Measurements from ENCODE around the gene PTPRE. TPM values are rescaled to one million over a fixed set of nuclear protein-coding genes. Genes with fewer than 3 reads are reported as not detected.

PTPRE gene
- total RNA-seq, 2 experiments from 2014 or later = 19.9 to 22.3 TPM

GRCh38 chr10:127978481-127978880, 71.6 kb downstream of the PTPRE start:
- DNase-seq = no peak
- ChIA-PET CTCF (interaction anchor here (1.0 to 1.1 kb wide), 2 partner anchors 66 to 72 kb away, joined by 3 read pairs; no protein-coding TSS in a partner anchor), POLR2A (no interaction called here)
- Mint-ChIP-seq H3K9me3 (peaks cover 7% of the 10 kb centered on the region), H3K27me3 (peaks cover 29% of the 10 kb centered on the region), H3K27ac (no peak overlapping the region), H3K4me1 (ENCODE audit: low read depth) (peaks cover 6% of the 10 kb centered on the region), H3K4me3 (no peak overlapping the region), H3K36me3 (ENCODE audit: low read depth) (no peaks in the 10 kb centered on the region)
- intact Hi-C loops (cut with micrococcal nuclease) = no loop called here
- TF ChIP-seq CTCF (IDR thresholded peaks at IDR 0.05) = no peak
- no peak for ATAC-seq

- ATAC-seq (no peak), DNase-seq (no peak)
- intact Hi-C loops (cut with micrococcal nuclease) = no loop called here
- no peak for TF ChIP-seq CTCF (IDR thresholded peaks at IDR 0.05)
- H3K4me1 Mint-ChIP-seq (ENCODE audit: low read depth) = peaks cover 10% of the 10 kb centered on the region
- H3K27me3 Mint-ChIP-seq = peaks cover 25% of the 10 kb centered on the region
- H3K9me3 Mint-ChIP-seq = peaks cover 7% of the 10 kb centered on the region
- H3K27ac Mint-ChIP-seq = no peak overlapping the region
- CTCF ChIA-PET = interaction anchor here (1.0 to 1.1 kb wide), 2 partner anchors 66 to 73 kb away, joined by 3 read pairs; no protein-coding TSS in a partner anchor
- POLR2A ChIA-PET = no interaction called here
- H3K4me3 Mint-ChIP-seq = no peak overlapping the region
- H3K36me3 Mint-ChIP-seq (ENCODE audit: low read depth) = no peaks in the 10 kb centered on the region
Measured at GRCh38 chr10:127979045-127979444, 72.1 kb downstream of the PTPRE start.

- DNase-seq (no peak), ATAC-seq (no peak)
- no peaks in the 10 kb centered on the region for H3K36me3 Mint-ChIP-seq (ENCODE audit: low read depth)
- intact Hi-C loops (cut with micrococcal nuclease) = no loop called here
- ChIA-PET CTCF (interaction anchor here (1.0 to 1.1 kb wide), 2 partner anchors 67 to 73 kb away, joined by 3 read pairs; no protein-coding TSS in a partner anchor), POLR2A (no interaction called here)
- peaks cover 10% of the 10 kb centered on the region for H3K4me1 Mint-ChIP-seq (ENCODE audit: low read depth)
- TF ChIP-seq CTCF (IDR thresholded peaks at IDR 0.05) = no peak
- peaks cover 7% of the 10 kb centered on the region for H3K9me3 Mint-ChIP-seq
- H3K27ac Mint-ChIP-seq = no peak overlapping the region
- H3K4me3 Mint-ChIP-seq = no peak overlapping the region
- peaks cover 21% of the 10 kb centered on the region for H3K27me3 Mint-ChIP-seq
Measured at GRCh38 chr10:127979566-127979965, 72.7 kb downstream of the PTPRE start.

- no peak for TF ChIP-seq CTCF (IDR thresholded peaks at IDR 0.05)
- intact Hi-C loops (cut with micrococcal nuclease) = no loop called here
Measured at GRCh38 chr10:127980898-127981297, 74.0 kb downstream of the PTPRE start.

GRCh38 chr10:127982601-127983000, 75.7 kb downstream of the PTPRE start:
- no peak for DNase-seq
- Mint-ChIP-seq H3K4me3 (no peak overlapping the region), H3K27ac (no peak overlapping the region), H3K9me3 (peaks cover 7% of the 10 kb centered on the region), H3K27me3 (peaks cover 8% of the 10 kb centered on the region), H3K4me1 (ENCODE audit: low read depth) (peaks cover 16% of the 10 kb centered on the region), H3K36me3 (ENCODE audit: low read depth) (no peaks in the 10 kb centered on the region)
- no peak for TF ChIP-seq CTCF (IDR thresholded peaks at IDR 0.05)
- intact Hi-C loops (cut with micrococcal nuclease) = no loop called here
- ChIA-PET CTCF (interaction anchor here (0.6 to 1.8 kb wide), 3 partner anchors 29 to 141 kb away, joined by 3 to 7 read pairs (median 3); partner anchors contain the start of gene PTPRE), POLR2A (no interaction called here)
- ATAC-seq = no peak

More at GRCh38 chr10:127980898-127981297, 74.0 kb downstream of the PTPRE start:
- Mint-ChIP-seq H3K27ac (no peak overlapping the region), H3K4me3 (no peak overlapping the region), H3K36me3 (ENCODE audit: low read depth) (no peaks in the 10 kb centered on the region), H3K27me3 (peaks cover 17% of the 10 kb centered on the region), H3K4me1 (ENCODE audit: low read depth) (peaks cover 10% of the 10 kb centered on the region), H3K9me3 (peaks cover 7% of the 10 kb centered on the region)
- ChIA-PET CTCF (interaction anchor here (0.7 kb wide), 1 partner anchor 13 kb away, joined by 3 read pairs; no protein-coding TSS in a partner anchor), POLR2A (no interaction called here)
- DNase-seq = no peak
- no peak for ATAC-seq

All from activated CD8-positive, alpha-beta T cell treated with anti-CD3 and anti-CD28 coated beads for 36 hours (primary cell).